Left renal cortex interstitium (tissue), 4 donors: ENCODE measurements around the gene UBL7. TPM values are rescaled to one million over a fixed set of nuclear protein-coding genes. Genes with fewer than 3 reads are reported as not detected.

ENCODE experiments used
- DNase-seq, 4 donors: peaks; one replicate each; pipeline ENCODE4 v3.0.0-alpha.2; 2013; ENCODE audit warnings: low read depth in 4 of 4, low spot score in 2 of 4, missing footprints in 1 of 4
- polyA plus RNA-seq, 4 donors: library from polyadenylated mRNA; unstranded; fragments of 120-200 nt; gene quantifications; one replicate each; pipeline ENCODE4 v1.2.1, GENCODE V29; 2013; ENCODE audit not compliant: insufficient read length in 4 of 4

The UBL7 gene
- polyA plus RNA-seq, 4 donors, result 60.1 to 83.3 (median 64.6) TPM

DNA sequence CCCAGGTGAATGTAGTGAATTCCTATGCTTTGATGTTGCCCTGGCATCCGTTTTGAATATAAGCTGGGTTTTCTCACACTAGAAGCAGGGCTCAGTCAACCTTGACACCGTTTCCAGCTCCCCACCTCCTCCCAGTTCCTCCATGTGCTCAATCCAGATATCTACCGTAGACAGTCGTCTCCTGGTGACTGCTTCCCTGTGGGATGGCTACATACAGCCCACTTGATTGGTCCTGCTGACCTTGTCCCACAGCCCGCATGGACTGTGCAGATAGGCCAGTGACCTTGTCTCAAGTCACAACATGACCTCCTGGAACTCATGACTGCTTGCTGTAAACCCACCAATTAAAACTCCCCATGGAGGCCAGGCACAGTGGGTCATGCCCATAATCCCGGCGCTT, 35.3 kb downstream of the UBL7 start:
- DNase-seq, result no peak

DNA sequence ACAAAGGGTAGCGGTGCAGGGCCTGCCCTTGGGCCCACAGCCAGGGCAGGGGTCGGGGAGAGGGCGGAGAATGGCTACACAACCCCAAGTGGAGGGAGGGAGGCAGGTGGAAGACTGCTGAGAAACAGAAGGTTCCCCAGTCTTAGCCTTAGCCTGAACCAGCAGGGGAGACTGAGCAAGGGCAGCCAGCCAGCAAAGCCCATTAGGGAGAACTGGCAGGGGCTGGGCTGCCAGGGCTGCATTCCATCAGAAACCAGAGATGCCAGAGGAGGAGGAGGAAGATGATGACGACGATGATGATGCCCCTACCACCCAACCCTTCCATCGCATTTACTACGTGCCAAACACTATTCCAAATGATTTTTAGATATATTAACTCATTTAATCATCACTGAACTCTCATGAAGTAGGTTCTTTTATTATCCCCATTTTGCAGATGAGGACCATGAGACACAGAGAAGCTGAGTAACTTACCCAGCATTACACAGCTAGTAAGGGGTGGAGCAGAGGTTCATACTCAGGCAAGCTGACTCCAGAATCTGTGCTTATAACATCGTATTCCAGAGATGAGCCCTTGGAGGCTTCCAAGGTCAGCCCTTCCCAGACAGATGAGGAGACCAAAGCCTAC, 35.9 kb downstream of the UBL7 start:
- no peak for DNase-seq

DNA sequence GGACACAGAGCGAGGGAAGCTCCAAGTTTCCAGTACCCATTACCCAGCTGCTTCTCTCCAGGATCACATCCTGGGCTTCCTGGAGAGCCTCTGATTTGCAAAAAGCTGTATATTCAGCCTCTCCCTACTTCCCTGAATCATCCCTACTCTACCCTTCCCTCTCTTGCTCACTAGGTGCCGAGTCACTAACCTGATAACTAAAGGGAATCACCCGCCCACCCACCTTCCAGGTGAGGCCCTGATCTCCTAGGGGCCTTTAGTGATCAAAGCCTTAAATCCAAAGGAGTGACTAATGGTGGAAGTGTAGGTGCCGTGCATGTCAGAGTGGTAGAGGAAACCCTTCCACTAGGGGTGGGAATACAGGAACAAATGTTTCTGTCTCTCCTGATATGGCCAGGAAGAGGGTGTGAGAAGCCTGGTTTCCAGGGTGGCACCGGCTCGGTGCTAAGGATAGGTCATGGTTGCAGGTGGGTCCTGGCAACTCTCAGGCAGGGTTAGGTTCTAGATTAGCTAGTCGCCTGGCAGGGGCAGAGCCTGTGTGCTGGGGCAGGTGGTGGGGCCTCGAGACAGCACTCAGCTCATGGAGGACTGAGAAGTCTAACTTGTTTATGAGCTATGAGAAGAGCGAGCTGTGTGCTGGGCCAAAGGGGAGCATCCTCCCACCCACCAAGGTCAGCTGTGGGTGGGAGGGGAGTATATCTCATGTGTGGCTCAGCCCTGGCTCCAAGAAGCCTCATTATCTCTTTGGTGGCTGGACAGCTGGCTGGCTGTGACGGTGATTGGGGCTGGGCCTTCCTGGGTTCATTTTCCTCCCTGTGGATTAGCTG, 37.3 kb downstream of the UBL7 start:
- no peak for DNase-seq

DNA sequence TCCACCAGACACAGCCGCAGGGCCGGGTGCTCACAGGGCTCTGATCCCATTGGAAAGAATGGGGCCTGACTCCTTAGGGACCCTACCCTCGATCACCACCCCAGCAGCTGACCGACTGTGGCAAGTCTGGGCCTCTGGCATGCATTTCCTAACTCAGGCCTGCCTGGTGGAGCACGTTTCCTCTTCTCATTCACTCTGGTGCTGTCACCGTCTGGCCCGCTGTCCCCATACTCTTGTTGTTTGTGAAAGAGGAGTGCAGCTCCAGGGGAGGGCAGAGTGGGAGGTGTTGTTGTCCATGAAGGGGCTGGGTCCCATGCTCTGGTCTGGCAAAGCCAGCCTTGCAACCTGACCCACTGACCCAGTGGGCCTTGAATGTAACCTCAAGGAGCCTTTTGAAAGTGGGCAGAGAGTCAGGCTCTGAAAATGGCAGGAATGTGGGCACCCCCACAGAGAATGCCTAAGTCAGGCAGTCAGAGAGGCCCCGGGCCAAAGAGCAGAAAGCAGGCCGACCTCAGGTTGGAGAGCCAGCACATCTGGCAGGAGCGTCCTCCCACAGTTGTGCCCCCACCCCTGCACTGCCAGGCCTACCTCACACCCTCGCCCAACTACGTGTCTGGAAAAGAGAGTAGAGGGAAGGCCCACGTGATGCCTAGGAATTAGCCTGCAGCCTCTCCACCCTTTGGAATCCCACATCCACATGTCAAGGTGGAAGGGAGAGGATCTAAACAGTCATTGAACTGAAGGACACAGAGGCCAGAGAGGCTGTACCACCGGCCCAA, 38.1 kb downstream of the UBL7 start:
- no peak for DNase-seq

DNA sequence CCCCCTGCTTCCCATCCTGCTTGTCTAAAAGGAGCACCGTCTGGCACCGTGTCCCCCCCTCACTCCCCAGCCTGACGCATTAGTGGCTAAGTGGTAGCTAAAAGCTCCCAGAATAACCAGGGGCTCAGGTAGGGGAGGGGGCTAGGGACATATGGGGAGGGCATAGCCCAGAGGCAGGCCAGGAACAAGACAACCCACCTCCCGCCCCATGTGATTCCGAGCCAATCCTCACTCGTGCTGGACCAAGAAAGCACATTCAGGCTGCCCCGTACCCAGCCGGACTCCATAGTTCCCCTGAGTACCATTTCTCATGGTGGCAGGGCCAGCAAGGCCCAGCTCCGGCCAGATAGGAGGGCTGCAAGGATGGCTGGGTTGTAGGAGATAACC, 38.7 kb downstream of the UBL7 start:
- no peak for DNase-seq

DNA sequence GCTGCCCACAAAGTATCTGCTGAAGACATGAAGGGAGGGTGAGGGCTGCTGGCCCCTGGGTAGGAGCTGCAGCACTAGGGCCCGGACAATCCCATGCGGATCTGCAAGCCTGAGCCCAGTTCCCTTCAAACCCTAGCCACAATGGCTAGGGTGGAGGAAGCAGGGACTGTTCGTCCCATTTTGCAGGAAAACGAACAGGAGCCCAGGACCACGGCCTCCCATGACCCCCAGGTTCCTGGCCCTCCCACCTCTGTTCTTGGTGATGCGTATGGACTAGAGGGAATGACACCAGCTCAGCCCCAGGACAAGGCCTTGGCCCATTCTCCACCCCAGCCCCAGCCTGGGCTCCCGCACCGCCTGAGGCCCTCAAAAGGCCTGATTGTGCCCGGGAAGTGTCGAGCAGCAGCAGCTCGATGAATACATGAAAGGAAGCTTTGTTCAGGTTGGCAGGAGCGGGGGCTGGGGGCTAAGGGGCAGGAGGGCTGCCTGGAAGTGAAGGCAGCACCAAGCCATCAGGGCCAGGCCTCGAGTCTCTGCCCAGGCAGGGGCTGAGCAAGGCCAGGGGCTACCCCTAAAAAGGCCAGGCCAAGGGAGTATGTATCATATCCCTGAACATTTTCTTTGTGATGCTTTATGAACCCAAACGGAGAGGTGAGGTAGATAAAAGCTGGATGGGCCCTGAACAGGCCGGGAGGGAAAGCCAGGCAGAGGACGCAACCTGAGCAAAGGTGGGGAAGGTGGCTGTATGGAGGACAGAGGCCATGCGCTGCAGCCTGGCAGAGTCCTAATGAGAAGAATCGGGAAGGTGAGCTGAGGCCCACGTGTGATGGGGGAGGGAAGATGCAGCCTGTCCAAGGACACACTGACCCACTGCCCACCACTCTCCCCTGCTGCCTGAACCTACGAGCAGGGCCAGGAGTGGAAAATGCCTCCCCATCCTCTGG, 39.4 kb downstream of the UBL7 start:
- DNase-seq, result no peak

DNA sequence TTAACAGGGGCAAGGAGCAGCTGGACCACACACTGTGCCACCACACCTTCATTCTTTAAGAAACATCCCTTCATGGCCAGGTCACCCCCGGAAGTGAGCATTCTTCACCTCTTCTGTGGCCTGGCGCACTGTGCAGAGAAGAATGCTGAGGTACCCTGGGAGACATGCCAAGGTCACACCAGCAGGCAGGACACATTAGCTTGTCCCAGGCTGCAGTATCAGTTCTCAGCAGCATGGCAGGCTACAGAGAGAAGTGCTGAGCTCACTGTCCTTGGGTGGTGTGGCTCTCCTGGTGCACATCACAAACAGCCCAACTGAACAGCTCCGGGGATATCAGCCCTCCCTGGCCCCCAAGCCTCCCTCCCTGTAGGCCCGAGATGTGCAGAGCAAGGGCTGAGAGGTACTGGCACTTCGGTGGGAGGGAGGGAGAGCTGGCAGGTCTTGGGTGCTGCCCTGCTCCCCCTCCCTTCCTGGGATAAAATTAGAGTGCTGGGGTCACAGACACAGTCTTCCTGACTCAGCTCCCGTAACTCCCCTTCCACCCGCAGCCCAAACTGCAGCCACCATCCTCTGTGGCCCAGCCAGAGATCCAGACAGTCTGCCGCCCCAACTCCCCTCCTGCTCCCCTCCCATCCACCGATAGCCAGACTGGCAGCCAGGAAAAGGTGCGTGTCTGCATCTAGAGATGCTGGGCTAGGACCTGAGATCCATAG, 40.6 kb downstream of the UBL7 start:
- DNase-seq, result no peak

DNA sequence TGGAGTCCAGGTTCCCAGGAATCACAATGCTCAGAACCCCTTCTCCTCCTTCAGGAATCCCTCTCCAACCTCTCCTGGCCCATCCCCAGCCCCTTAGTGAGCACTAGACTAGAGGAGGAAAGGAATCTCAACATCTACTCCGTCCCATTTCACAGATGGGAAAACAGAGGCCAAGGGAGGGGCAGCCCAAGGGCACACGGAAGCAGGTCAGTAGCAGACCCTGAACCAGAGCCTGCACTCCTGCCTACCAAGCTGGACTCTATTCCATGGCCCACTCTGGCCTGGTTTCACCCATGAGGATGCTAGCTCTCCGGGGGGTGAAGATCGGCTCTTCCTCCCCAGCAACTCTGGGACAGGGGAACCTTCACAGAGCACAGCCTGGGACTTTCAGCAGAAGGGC, 41.5 kb downstream of the UBL7 start:
- no peak for DNase-seq

DNA sequence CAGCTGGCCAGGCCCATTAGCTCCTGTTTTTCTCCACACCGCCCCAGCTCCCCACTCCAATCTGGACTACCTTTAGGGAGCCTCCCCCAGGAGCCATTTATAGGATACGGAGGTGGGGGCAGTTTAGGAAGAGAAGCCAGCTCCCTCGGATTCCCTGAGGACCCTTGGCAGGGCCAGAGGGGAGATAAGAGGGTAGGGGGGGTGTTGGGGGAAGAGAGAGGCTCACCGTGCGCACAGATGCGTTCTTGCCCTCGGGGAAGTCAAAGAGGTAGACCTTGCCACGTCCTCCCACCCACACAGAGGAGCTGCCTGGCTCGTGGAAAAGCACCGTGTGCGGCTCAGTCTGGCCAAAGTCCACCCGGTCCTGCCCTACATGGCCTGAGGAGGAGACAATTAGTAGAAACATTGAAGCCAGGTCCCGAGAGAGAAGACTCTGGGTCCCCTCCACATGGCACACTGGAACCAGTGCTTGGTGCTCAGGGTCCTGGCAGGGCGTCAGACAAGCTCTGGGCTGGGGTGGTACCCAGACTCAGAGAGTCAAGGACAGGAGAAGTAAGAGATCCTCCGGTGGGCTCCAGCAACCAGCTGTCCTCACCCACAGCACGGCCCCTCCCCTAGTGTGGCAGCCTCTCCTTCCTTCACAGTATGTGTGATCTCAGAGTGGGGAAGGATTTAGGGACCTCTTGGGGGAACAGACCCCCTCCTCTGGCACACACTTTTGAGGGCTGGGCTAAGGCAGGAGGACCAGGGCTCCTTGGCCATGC, 42.2 kb downstream of the UBL7 start:
- no peak for DNase-seq

DNA sequence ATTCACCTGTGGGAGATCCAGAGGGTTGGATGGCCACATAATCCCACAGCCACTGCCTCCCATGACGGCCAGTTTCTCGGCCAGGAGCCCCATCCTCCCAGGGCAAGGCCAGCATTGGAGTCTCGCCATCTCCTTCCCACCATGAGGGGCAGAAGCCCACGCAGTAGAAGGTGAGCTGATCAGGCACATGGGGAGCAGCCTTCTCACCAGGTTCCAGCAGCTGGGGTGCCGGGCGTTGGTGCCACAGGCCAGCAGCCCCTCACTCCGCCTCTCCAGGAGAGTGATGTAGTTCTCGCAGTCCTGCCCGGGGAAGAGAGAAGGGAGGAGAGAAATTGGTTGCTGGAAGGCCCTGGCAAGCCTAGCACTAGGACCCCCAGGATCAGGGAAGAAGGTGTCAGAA, 43.3 kb downstream of the UBL7 start:
- no peak for DNase-seq

DNA sequence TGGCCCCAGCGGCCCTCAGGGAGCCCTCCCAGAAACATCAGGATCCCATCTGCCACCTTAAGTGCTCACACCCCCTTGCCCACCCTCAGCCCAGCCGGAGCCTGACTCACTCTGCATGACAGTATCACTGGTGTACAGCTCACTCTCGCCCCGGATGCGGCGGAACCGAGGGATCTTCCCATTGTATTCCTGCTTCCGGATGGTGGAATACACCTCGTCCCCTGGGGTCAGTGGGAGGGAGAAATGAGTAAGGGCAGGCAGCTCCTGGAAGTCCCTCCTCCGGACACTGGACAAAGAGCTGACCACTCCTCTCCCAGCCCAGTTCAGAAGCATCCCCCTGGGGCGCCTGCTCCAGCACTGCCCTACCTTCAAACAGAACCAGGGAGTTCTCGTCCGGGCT, 43.7 kb downstream of the UBL7 start:
- no peak for DNase-seq

DNA sequence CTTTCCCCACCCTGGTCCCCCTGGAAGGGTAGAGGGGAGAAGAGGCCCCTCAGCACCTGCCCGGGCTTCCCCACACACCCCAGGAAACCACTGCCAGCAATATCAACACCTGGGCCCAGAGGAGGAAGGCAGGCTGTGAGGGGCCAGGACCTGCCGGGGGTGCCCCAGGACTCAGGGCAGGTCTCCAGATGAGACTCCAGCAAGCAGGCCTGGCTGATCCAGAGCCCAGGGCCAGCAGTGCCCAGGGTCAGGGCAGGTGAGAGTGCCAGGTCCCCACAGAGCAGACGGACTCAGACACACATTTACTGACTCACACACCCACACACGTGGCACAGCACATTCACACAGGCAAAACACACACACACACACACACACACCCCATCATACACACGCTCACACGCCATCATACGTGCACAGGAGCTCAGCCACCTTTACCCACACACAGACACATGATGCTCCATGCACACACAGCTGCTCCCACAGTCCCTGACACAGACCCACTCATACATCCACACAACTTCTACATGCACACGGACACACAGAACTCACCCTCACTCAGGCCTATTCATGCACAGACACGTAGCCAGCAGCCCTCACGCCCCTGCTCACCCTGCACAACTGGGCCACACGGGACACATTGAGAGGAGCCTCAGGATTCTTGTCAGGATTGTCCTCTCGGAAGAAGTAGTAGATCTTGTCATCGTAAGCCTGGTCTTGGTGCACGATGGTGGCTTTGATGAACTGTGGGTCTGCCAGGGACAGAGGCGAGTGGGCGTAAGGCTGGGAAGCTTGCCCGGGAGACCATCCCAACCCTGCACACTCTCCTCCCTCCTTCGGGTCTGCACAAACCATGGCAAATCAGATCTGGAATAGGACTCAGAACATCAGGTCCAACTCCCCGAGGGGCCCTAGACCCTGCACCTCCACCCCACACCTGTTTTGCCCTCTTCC, 44.7 kb downstream of the UBL7 start:
- no peak for DNase-seq

DNA sequence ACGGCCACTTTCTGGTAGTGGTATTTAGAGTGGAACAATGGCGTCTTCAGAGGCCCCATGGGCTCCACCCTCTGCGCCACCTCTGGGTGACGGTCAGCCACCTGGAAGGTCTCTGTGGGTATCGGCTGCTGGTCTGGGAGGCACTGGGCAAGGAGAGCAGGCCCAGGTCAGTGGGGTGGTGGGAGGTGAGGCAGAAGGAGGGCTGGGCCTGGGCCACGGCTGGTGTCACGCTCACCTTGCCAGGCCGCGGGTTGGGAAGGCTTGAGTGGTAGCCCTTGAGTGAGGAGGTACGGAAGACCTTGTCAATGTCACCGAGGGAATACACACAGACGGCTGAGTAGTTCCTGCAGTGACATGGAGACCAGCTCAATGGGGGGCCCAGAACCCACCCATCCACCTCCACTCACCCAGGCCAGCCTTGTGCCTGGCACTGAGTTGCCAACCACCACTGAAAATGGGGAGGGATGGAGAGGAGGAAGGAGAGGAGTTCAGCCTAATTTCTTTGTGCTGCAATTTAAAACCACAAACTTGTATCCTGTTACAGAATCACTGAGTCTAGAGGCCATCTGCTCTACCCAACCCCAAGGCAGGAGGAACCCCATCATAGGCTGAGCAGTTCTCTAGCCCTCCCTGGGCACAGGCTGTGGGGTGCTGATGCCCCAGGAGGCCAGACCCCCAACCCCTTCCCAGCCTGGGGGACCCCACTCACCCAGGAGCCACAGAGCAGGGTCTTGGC, 46.2 kb downstream of the UBL7 start:
- no peak for DNase-seq

DNA sequence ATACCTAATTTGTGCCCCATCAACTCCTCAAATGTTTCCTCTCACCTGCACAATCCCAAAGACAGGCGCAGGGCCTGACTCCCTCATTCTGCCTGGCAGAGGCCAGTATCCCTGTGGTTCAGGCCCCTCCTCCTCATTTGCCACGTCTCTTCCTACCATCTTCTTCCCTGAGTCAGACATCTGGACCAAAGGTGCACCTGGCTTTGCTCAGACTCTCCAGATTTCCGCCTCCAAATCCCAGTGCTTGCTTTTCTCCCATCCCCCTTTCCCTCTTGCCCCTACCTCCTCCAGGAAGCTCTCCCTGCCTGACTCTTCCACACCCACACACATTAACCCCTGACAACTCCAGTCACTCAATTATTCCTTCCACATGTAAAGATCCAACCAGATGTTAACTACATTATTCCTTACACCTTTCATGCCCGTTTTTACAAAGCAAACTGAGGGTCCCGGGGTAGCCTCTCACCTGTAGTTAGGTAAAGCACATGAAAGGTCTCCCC, 46.8 kb downstream of the UBL7 start:
- DNase-seq, result no peak

DNA sequence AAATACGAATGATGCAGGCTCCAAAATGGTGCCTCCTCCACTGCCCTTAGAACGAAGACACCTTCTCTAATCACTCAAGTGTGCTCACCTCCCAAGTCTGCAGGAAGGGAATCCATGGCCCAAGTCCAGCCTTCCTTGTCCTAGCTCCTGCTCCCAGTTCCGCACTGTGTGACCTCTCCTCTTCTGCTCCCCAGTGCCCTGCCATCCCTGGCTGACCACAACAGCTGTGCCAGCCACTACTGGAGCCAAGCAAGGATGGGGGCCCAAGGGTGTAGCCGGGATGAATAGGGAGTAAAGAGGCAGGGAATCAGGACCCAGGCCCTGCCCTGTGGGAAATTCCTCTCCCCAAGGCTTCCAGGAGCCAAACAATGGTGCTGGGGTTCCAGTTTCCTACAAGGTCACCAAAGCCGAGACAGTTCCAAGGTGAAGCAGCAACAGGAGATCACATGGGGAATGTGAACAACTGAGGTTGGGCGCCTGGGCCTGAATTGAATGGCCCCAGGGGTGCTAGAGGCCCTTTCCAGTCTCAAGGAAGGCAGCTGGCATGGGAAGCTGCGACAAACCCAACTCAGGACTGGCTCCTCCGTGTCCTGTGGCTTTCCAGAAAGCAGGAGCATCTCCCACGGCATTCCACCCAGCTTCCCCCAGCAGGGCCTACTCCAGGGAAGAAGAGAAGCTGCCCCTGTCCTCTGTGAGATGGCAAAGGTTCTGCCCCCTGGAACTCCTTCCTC, 47.4 kb downstream of the UBL7 start:
- no peak for DNase-seq

DNA sequence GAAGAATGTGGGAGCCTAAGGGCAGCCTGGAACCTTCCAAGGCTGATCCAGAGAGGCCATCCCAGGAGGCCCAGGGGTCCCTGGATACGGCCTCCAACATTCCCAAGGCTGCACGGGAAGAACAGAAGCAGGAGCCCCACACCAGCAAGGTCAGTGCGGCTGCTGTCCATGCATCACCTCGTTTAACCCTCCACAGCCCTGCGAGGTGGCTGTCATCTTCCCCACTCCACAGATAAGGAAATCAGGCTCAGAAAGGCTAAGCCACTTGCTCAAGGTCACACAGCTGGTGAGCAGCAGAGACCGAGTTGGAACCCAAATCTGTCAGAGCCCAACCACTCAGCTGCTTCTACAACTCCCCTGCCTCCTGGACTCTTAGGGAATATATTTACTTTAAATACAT, 48.8 kb downstream of the UBL7 start:
- DNase-seq, result no peak

DNA sequence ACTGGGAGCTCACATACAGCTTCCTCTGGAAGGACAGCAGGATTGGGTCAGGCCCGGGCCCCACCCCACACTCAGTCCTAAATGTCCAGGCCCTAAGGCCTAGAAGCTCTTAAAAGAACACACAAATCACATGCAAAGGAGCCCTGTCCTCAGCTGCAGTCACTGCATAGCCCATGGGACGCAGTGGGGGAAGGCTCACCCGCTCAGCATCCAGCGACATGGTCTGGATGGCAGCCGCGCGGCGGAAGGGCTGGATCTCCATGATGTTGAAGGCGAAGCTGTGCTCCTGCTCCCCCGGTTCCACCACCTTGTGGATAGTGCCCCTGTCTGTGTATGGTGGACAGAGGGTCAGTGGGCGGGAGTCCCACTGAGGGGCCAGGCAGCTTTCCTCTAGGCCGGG, 49.3 kb downstream of the UBL7 start:
- DNase-seq, result no peak
